ENCODE data around the gene NNT.

- no peak for TF ChIP-seq POLR2AphosphoS5 (IDR thresholded peaks at IDR 0.05; ENCODE audit: low read depth, low read length)
- TF ChIP-seq SIN3A (IDR thresholded peaks at IDR 0.05; ENCODE audit: borderline replicate concordance, insufficient read depth, low read length) = no peak
- TF ChIP-seq, protein P1, sequence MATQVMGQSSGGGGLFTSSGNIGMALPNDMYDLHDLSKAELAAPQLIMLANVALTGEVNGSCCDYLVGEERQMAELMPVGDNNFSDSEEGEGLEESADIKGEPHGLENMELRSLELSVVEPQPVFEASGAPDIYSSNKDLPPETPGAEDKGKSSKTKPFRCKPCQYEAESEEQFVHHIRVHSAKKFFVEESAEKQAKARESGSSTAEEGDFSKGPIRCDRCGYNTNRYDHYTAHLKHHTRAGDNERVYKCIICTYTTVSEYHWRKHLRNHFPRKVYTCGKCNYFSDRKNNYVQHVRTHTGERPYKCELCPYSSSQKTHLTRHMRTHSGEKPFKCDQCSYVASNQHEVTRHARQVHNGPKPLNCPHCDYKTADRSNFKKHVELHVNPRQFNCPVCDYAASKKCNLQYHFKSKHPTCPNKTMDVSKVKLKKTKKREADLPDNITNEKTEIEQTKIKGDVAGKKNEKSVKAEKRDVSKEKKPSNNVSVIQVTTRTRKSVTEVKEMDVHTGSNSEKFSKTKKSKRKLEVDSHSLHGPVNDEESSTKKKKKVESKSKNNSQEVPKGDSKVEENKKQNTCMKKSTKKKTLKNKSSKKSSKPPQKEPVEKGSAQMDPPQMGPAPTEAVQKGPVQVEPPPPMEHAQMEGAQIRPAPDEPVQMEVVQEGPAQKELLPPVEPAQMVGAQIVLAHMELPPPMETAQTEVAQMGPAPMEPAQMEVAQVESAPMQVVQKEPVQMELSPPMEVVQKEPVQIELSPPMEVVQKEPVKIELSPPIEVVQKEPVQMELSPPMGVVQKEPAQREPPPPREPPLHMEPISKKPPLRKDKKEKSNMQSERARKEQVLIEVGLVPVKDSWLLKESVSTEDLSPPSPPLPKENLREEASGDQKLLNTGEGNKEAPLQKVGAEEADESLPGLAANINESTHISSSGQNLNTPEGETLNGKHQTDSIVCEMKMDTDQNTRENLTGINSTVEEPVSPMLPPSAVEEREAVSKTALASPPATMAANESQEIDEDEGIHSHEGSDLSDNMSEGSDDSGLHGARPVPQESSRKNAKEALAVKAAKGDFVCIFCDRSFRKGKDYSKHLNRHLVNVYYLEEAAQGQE (IDR thresholded peaks at IDR 0.05; ENCODE audit: insufficient read depth in 1 of 2, low read depth in 2 of 2, low read length in 2 of 2) = no peak
- TF ChIP-seq TAF1 (IDR thresholded peaks at IDR 0.05; ENCODE audit: borderline replicate concordance, insufficient read depth, low read length) = no peak
Observed at GRCh38 chr5:43622074-43622473, 19.1 kb downstream of the NNT start.

Measured in PFSK-1 (cell line).